Ramos (cell line): Measurements from ENCODE around the gene ATRNL1.
"Not testable (repeated sequence)": the region's sequence is repeated elsewhere in the genome, so short reads cannot be mapped to it uniquely, and the experiment has no call there.

Experiments used
- in situ Hi-C: fragments of 300-500 bp; cut with MboI; formaldehyde crosslinking; loops from one replicate; pipeline ENCODE4 v1.14.3; 2022; ENCODE audit warnings: low sequenced_read_pairs; ENCODE audit not compliant: unreplicated experiment

ATRNL1 gene

GRCh38 chr10:115173915-115174443, 80.8 kb downstream of the ATRNL1 start:
- in situ Hi-C loops = no loop called here

DNA sequence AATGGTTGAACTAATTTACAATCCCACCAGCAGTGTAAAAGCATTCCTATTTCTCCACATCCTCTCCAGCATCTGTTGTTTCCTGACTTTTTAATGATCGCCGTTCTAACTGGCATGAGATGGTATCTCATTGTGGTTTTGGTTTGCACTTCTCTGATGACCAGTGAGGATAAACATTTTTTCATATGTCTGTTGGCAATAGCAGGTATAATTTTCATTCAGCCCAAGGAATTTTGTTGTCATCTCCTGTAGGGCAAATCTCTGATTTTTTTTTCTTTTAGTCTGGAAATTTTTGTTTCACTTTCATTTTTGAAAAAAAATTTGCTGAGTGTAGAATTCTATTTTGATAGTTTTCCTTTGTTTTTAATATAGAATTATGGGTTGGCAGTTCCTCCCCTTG, 114.1 kb downstream of the ATRNL1 start:
- in situ Hi-C loops = not testable (repeated sequence)

DNA sequence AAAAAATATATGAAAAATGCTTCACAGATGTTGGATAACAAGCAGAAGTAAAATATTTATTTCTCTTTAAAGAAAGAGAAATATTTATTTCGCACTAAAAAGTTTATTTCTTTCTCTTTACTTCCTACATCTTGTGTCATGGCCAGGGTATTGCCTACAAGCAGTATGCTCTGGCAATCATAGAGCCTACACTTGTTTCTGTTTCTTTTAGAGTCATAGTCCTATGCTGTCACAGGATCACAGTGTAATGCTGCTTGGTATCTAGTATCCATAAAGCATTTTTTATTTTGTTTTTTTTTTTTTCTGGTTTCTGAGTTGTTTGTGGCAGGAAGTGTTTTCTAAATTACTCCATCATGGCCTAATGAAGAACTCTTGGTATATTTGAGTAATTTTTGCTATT, 116.0 kb downstream of the ATRNL1 start:
- in situ Hi-C loops = no loop called here

GRCh38 chr10:115214829-115215228, 121.7 kb downstream of the ATRNL1 start:
- in situ Hi-C loops = no loop called here

- in situ Hi-C loops = no loop called here
These were observed 126.0 kb downstream of the ATRNL1 start for GRCh38 chr10:115219203-115219602.

DNA sequence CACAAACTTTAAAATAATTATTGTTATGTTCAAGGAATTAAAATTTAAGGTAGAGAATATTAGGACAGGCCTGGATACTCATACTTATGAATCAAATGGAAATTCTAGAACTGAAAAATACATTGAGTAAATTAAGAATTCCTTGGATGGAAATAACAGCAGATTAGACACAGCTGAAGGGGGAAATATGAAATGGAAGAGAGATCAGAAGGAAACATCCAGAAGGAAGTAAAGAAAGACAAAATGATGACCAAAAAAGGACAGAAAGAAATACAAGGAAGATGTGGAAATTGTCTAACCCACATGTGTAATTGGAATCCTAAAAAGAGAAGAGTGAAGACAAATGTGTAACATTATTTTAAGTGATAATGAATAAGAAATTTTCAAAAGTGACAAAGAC, 128.9 kb downstream of the ATRNL1 start:
- in situ Hi-C loops = no loop called here

- in situ Hi-C loops = no loop called here
These were observed 146.6 kb downstream of the ATRNL1 start for GRCh38 chr10:115239761-115240160.

- in situ Hi-C loops = no loop called here
These were observed 157.6 kb downstream of the ATRNL1 start for GRCh38 chr10:115250784-115251183.

DNA sequence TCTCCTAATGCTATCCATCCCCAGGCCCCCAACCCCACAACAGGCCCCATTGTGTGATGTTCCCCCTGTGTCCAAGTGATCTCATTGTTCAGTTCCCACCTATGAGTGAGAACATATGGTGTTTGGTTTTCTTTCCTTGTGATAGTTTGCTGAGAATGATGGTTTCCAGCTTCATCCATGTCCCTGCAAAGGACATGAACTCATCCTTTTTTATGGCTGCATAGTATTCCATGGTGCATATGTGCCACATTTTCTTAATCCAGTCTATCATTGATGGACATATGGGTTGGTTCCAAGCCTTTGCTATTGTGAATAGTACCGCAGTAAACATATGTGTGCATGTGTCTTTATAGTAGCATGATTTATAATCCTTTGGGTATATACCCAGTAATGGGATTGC, 160.6 kb downstream of the ATRNL1 start:
- in situ Hi-C loops = not testable (repeated sequence)

GRCh38 chr10:115272482-115272881, 179.3 kb downstream of the ATRNL1 start:
- in situ Hi-C loops = no loop called here

DNA sequence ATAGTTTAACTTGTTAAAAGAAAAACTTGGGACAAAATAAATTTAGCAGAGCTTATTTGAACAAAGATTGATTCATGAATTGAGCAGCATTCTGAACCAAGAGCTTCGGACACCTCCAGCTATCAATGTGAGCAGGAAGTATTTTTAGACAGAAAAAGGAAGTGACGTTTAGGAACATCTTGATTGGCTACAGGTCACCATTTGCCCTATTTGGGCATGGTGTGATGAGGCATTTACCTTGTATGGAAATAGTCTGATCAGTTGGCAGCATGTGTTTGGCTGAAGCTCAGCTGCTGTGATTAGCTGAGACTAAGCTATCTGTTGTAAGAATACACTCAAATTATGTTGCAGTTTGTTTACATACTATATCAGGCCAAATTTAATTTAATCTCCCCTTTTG, 185.1 kb downstream of the ATRNL1 start:
- in situ Hi-C loops = no loop called here

DNA sequence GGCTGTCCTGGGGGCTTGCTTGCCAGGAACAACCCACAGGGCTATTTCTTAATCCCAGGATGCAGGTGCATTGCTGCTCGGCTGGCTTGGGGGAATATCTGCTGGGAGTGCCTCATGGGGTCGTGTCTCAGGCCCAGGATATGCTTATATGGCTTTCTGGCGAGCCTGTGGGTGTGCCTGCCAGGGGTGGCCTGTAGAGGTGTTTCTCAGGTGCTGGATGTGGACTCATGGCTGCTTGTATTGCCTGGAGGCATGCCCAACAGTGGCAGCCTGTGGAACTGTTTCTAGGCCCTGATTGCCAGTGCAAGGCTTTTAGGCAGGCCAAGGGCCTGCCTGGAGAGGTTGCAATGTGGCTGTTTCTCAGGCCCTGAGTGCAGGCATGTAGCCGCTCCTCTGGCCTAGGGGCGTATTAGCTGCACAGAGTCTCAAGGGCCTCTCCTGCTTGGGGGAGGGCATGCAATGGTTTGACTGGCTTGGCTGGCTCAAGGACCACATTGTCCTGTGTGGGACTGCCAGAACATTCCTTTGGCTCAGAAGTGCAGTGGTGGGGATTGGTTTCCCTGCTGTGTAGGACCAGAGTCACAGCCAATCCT, 202.1 kb downstream of the ATRNL1 start:
- in situ Hi-C loops = no loop called here

GRCh38 chr10:115300080-115300479, 206.9 kb downstream of the ATRNL1 start:
- in situ Hi-C loops = no loop called here

DNA sequence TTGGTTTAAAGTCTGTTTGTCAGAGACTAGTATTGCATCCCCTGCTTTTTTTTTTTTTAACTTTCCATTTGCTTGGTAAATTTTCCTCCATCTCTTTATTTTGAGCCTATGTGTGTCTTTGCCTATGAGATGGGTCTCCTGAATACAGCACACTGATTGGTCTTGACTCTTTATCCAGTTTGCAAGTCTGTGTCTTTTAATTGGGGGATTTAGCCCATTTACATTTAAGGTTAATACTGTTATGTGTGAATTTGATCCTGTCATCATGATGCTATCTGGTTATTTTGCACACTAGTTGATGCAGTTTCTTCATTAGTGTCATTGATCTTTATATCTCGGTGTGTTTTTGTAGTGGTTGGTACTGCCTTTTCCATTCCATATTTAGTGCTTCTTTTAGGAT, 226.5 kb downstream of the ATRNL1 start:
- in situ Hi-C loops = not testable (repeated sequence)

DNA sequence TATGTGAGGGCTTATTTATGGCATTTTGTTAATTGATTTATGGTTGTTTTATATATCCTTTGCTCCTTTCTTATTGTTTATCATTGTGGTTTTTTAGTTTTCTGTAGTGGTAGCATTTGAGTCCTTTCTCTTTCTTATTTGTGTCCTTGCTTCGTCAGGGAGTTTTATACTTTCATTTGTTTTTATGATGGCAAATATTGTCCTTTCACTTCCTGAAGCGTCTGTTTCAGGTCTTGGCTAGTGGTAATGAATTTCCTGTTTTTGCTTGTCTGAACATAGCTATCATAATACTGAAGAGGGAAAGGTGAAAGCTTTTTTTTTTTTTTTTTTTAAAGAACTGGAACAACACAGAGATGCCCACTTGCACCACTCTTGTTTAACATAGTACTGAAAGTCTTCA, 228.2 kb downstream of the ATRNL1 start:
- in situ Hi-C loops = no loop called here

- in situ Hi-C loops = no loop called here
These were observed 235.2 kb downstream of the ATRNL1 start for GRCh38 chr10:115328331-115328730.

- in situ Hi-C loops = no loop called here
These were observed 242.2 kb downstream of the ATRNL1 start for GRCh38 chr10:115335366-115335765.

- in situ Hi-C loops = no loop called here
These were observed 262.1 kb downstream of the ATRNL1 start for GRCh38 chr10:115355162-115355760.

- in situ Hi-C loops = not testable (repeated sequence)
These were observed 274.8 kb downstream of the ATRNL1 start for GRCh38 chr10:115367920-115368319.

DNA sequence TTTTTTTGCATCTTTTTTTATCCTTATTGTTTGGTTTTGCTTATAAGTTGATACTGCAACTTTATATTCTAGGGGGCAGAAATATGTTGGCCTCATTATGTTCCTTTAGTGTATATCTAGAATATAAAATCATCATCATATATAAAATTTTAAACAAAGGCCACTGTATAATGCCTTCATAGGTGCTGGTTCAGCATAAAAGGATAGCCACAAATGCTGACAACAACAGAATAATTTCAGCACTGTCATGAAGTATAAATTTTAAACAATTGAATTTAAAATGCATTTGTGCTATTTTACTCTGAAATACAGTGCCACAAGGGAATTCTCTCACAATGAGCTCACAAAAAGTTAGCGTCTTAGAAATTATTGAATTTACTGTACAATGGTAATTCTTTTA, 285.9 kb downstream of the ATRNL1 start:
- in situ Hi-C loops = no loop called here

GRCh38 chr10:115384665-115385064, 291.5 kb downstream of the ATRNL1 start:
- in situ Hi-C loops = no loop called here

GRCh38 chr10:115390607-115391006, 297.4 kb downstream of the ATRNL1 start:
- in situ Hi-C loops = no loop called here
